GM19328 (cell line): ENCODE results near the gene CACNG6.

Experiments
- ATAC-seq: cut with Tn5 transposase; IDR thresholded peaks from one replicate; pipeline ENCODE4 v1.9.1; 2021; ENCODE audit warnings: mild to moderate bottlenecking, moderate library complexity; ENCODE audit not compliant: unreplicated experiment

Gene CACNG6

DNA sequence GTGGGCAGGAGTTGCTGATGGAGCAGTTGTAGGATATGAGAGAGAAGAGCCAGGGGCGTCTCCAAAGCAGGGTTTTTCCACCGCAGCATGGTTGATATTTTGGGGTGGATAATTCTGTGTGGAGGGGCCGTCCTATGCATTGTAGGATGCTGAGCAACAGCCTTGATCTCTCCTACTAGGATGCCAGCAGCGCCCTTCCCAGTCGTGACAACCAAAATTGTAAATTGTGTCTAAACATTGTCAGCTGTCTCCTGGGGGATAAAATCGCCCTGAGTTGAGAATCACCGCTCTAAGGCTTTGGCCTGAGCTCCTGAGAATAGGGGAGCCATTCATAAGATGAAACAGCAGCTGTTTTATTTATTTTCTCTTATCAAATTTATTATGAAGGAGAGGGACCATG lies 24.5 kb upstream of the CACNG6 start:
- ATAC-seq = no peak

GRCh38 chr19:53969366-53969765 lies 22.1 kb upstream of the CACNG6 start:
- ATAC-seq = no peak

- ATAC-seq = no peak
Observed at GRCh38 chr19:53971673-53972072, 19.8 kb upstream of the CACNG6 start.

GRCh38 chr19:53977429-53977990 lies 13.9 kb upstream of the CACNG6 start:
- no peak for ATAC-seq

GRCh38 chr19:53977991-53978731 lies 13.3 kb upstream of the CACNG6 start:
- no peak for ATAC-seq

DNA sequence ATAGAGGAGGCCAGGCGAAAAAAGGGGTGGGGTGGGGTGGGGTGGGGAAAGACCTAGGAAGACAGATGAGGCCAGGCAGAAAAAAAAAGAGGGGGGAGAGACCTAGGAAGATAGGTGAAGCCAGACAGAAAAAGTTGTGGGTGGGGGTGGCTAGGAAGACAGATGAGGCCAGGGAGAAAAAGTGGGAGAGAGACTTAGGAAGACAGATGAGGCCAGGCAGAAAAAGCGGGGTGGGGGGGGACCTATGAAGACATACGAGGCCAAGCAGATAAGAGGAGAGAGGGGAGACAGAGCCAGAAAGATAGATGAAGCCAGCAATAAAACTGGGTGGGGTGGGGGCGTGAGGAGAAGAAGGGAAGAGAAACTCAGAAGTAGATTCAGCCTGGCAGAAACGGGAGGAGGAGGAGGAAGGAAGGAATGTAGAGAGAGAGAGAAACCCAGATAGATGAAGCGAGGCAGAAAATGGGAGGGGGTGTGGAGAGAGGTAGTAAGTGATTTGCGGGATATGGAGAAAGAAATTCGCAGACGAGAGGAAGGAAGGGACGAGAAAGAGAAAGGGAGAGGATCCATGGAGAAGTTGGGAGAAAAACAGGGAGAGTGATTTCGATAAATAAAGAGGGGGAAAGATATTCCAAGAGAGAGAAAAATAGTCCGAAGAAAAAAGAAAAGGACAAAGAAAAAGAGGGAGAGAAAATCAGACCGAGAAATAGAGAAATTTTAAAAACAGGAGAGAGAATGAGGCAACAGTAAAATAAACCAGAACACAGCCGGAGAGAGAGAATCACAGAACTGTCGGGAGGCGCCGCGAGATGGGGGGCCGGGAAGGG lies 12.2 kb upstream of the CACNG6 start:
- ATAC-seq = no peak

GRCh38 chr19:53980539-53981375 lies 10.7 kb upstream of the CACNG6 start:
- ATAC-seq = no peak

DNA sequence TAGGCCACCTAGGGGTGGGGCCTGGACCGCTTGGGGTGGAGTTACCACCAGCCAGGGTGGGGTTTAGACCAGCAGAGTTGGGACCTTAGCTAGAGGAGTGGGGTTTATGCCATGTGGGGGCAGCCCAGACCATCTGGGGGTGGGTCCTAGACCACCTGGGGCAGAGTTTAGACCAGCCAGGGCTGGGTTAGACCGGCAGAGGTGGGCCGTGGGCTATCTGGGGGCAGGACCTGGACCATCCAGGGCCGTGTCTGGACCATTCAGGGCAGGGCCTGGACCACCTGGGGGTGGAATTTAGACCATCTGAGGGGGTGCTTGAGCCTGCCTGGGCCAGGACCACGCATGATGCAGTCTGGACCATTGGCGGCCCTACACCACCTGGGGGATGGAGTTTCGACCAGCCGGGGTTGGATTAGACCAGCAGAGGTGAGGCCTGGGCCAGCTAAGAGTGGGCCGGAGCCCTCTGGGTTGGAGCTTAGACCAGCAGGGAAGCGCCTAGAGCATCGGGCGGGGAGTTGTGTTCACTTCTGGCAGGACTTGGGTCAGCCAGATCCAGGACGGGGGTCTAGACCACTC lies 10.0 kb upstream of the CACNG6 start:
- no peak for ATAC-seq

DNA sequence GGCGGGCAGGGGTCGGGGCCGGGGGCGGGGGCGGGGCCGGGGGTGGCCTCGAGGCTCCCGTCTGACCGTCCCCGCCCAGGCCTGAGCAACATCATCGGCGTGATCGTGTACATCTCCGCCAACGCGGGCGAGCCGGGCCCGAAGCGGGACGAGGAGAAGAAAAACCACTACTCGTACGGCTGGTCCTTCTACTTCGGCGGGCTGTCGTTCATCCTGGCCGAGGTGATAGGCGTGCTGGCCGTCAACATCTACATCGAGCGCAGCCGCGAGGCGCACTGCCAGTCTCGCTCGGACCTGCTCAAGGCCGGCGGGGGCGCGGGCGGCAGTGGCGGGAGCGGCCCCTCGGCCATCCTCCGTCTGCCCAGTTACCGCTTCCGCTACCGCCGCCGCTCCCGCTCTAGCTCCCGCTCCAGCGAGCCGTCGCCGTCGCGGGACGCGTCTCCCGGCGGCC lies 9.4 kb upstream of the CACNG6 start:
- ATAC-seq = no peak

GRCh38 chr19:53982611-53983010 lies 8.8 kb upstream of the CACNG6 start:
- ATAC-seq = no peak

DNA sequence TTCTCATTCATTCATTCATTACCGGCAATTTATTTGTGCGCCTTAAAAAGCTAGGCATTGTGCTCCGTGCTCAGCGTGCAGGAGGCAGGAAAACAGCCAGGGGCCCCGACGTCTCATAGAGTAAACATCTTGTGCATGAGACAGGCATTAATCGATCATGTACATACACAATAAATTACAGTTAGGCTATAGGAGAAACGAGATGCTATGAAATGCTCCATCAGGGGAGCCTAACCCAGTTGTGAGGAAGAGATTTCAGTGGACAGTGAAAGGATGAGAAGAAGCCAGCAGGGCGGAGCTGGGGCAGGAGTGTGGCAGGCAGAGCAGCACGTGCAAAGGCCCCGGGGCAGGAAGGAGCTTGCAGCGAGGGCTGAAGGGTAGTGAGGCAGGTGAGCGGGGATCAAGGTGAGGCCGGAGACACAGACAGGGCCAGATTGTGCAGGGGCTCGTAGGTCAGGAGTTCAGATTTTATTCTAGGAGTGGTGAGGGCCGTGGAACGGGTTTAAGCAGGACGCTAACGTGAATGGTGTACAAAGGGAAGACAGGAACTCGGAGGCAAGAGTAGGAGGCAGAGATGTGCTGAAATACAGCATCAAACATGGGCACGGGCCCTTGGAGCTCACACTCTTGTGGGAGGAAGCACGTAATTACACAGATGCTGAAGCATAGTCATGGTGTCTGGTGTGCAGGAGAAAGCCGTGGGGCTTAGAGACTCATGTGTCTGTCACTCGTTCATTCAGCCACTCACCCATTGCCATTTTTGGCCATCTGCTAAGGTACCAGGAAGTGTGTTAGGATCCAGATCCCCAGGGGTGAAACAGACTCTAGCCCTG lies 7.8 kb upstream of the CACNG6 start:
- no peak for ATAC-seq

DNA sequence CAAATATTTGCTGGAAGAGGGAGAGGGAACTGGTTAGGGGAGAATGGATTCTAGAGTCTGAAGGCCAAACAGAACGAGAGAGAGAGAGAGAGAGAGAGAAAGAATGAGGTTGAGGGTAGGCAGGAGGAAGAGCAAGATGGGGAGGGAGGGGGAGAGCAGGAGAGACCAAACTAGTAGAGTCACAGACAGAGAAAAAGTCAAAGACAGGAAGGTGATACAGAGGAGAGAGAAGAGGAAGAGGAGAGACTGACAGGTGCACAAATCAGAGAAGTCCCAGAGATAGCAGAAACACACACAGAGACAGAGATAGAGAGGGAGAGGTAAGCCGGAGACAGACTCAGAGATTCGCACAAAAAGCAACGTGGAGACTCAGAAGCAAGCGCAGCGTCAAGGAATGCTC lies 5.6 kb upstream of the CACNG6 start:
- ATAC-seq = no peak

- ATAC-seq = no peak
Observed at GRCh38 chr19:53988981-53989380, 2.5 kb upstream of the CACNG6 start.

DNA sequence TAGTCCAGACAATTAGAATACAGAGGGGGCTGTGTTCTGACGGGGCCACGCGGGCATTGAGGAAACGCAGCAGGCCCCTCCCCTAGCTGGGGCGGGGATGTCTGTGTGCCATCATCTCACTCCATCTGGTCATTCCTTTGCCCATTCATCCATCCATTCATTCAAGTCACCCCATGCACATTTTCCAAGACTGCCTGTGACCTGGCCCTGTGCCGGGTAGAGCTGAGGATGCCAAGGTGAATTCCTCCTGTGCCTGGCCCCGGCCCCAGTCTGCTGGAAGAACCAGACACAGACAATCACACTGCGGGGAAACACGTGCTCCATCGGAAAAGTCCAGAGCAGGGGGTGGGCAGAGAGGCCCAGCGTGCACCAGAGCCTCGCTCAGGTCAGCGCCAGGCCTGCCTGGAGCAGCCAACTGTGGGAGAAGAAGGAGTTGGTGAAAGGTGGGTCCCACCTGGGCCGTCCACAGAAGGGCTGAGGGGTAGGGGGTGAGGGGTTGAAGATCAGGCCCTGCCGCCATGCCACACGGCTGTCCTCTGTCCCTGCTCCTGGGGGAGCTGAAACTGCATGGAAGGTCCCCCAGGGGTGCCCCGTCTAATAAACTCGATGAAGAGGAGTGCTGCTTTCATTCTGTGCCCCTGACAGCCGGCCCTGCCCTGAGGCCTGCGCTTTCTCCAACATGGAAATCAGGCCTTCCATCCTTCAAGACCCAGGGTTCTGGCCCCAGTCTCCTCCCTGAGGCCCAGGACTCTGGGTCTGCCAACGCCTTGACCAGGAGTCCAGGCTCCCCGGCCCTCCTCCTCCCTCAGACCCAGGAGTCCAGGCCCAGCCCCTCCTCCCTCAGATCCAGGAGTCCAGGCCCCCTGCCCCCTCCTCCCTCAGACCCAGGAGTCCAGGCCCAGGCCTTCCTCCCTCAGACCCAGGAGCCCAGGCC lies 1.6 kb upstream of the CACNG6 start:
- ATAC-seq = no peak

DNA sequence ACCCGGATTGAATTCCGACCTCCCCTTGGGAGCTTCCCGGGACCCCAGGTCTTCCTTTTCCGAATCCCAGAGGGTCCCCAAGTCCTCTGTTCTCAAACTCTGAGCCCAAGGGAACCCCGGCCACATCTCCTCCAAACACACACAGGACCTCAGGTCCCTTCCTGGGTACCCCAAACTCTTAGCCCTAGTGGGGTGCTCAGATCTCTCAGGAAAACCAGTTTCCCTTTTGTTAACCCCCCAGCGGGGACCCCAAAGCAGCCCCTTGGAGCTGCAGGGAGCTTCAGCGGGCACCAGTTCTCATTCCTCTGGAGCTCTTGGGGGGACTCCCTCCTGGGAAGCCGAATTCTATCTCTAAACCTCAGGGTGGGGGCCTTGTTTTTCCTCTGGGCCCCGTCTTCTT lies 774 bp downstream of the CACNG6 start:
- no peak for ATAC-seq

- no peak for ATAC-seq
Observed at GRCh38 chr19:53992815-53993214, 1.4 kb downstream of the CACNG6 start.

DNA sequence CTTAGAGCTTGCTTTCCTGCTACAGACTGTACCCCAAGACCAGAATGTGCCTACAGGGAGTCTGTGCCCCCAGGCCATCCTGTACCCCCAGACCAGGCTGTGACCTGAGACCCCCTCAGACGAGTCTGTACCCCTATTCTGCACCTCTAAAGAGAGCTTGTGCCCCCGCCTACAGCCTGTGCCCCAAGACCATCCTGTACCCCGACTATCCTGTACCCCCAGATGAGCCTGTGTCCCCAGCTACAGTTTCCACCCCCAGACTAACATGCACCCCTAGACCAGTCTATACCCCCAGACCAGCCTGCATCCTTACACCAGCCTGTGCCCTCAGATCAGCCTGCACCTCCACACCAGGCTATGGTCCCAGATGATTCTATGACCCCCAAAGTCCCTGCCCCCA lies 2.0 kb downstream of the CACNG6 start:
- ATAC-seq = no peak

- no peak for ATAC-seq
Observed at GRCh38 chr19:53994811-53995210, 3.4 kb downstream of the CACNG6 start.

GRCh38 chr19:53998223-53998622 lies 6.8 kb downstream of the CACNG6 start:
- ATAC-seq = no peak
